ENCODE results near the gene HHIPL2. TPM values are rescaled to one million over a fixed set of nuclear protein-coding genes. Genes with fewer than 3 reads are reported as not detected.
"Not testable (repeated sequence)": the region's sequence is repeated elsewhere in the genome, so short reads cannot be mapped to it uniquely, and the experiment has no call there.

The HHIPL2 gene
- total RNA-seq, 1 experiment from 2014 or later: 3.1 TPM

DNA sequence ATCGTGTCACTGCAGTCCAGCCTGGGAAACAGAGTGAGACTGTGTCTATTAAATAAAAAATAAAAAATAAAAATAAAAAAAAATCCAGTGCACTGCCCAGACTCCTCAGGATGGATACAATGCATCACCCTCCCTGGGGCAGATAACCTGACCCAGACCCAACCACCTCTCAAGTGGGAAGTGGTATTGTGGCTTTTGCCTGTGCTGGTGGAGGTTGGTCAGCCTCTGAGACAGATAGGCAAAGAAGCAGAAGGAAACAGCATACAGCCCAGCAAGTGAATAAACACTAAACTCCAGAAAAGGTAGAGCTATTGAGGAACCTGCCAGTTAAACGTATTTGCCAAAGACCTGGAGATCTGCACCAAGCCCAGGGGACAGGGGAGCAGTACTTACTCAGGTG, 22.0 kb downstream of the HHIPL2 start:
- Histone ChIP-seq H3K4me3 (no peak overlapping the region), H3K9me3 (replicated peaks) (no peaks in the 10 kb centered on the region), H3K27ac (no peak overlapping the region), H3K27me3 (replicated peaks) (no peaks in the 10 kb centered on the region), H3K4me1 (replicated peaks) (no peaks in the 10 kb centered on the region), H3K36me3 (no peaks in the 10 kb centered on the region)
- DNase-seq (ENCODE audit: low read depth in 1 of 2, low spot score in 2 of 2): no peak

DNA sequence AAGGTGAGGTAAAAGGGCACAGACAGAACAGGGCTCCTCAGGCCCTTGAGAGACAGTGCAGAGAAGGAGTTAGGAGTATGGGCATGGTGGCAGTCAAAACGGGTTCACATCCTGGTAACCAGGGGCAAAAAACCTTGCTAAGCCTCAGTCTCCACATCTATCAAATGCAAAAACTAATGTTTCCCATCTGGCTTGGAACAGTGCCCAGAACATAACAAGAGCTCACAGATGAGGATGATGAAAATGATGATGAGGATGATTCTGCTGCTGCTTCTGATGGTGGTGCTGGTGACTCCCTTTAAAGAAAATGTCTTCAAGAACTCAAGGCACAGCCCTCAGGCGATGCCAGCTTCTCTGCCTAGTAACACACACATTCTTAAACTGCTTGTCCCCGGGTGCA, 24.1 kb downstream of the HHIPL2 start:
- no peaks in the 10 kb centered on the region for H3K4me1 ChIP-seq (replicated peaks)
- H3K27me3 ChIP-seq (replicated peaks): no peaks in the 10 kb centered on the region
- H3K4me3 ChIP-seq: no peak overlapping the region
- H3K36me3 ChIP-seq: no peaks in the 10 kb centered on the region
- no peak for DNase-seq (ENCODE audit: low read depth in 1 of 2, low spot score in 2 of 2)
- no peaks in the 10 kb centered on the region for H3K9me3 ChIP-seq (replicated peaks)
- no peak overlapping the region for H3K27ac ChIP-seq

DNA sequence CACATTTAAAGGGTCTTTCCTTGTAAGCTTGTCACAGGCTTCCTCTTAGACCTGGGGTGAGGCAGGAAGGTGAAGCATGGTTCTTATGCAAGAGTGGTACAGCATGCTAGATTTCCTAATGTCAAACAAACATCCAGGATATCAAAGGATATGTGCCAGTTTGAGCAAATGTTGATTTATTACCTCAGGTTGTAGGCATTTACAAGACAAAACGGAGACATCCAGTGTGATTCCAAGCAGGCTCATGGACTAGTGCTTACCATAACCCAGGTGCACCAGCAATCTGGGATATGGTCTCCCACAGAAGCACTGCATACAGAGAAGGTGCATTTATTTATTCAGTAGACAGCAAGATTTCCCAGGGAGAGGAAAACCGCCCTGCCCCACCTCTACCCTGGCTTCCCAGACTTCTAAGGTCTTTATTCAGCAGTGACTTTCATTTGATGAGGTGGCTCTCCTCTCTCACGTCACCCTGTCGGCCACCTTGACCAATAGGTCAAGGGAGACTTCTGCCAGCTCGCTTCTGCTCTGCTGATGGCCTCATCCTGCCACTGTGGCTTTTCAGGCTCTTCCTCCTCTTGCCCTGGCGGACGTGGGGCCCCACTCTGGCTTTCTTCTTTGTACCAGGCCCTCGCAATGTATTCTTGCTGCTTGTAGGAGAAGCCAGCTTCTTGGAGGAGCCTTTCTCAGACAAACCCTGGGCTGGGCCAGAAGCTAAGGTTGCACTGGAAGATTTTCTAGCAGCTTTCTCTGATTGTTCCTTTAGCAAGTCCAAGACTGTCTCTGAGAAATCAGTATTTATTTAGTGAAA, 25.6 kb downstream of the HHIPL2 start:
- H3K36me3 ChIP-seq: no peaks in the 10 kb centered on the region
- H3K27ac ChIP-seq: no peak overlapping the region
- no peaks in the 10 kb centered on the region for H3K27me3 ChIP-seq (replicated peaks)
- H3K4me1 ChIP-seq (replicated peaks): no peaks in the 10 kb centered on the region
- H3K9me3 ChIP-seq (replicated peaks): no peaks in the 10 kb centered on the region
- H3K4me3 ChIP-seq: no peak overlapping the region
- no peak for DNase-seq (ENCODE audit: low read depth in 1 of 2, low spot score in 2 of 2)

DNA sequence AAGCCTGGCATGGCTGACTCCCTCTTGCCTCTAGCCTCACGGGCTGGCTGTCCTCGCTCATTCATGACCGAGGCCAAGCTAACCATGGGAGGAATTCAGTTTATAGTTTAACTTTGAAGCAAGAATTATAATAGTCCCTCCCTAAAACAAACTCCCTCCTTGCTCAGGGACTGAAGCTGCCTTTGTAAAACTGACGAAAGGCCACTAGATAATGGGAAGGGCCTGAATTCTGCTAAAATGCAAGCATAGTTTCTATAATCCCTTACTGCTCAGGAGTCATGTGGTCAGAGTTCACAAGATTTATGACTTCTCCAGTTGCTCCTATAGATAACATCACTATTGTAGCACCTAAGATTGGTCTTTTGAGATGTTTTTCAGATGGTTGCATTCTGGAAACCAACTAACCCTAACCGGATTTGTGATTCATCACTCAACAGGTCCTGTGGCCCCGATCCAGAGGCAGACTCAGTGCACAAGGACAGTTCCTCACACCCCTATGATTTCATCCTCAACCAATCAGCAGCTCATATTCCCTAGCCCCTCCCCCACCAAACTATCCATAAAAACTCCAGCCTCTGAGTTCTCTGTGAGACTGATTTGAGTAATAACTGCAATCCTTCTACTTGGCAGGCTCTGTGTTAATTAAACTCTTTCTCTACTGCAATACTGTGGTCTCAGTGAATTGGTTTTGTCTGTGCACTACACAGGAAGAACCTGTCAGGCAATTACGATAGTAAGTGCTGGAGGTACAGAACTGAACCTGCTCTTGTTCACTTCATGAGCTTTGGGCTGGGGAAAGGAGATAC, 26.4 kb downstream of the HHIPL2 start:
- H3K27ac ChIP-seq: no peak overlapping the region
- DNase-seq (ENCODE audit: low read depth in 1 of 2, low spot score in 2 of 2): no peak
- H3K9me3 ChIP-seq (replicated peaks): no peaks in the 10 kb centered on the region
- no peaks in the 10 kb centered on the region for H3K4me1 ChIP-seq (replicated peaks)
- no peaks in the 10 kb centered on the region for H3K27me3 ChIP-seq (replicated peaks)
- no peaks in the 10 kb centered on the region for H3K36me3 ChIP-seq
- H3K4me3 ChIP-seq: no peak overlapping the region

DNA sequence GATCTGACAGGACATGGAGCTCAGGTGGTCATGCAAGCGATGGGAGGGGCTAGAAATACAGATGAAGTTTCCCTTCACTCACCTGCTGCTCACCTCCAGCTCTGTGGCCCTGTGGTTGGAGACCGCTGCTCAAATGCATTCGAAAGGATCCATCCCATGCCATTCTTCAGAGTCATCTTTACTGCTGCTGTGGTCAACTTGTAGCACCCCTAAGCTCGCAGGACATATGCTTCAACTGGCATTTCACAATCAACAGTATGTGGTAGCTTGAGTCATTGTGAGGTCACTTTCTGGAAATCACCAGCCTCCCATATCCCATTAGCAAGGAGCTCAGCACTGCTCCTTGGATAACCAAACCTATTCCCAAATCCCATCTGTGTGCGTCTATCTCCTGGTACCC, 58.4 kb downstream of the HHIPL2 start:
- H3K4me1 ChIP-seq (replicated peaks); H3K27ac ChIP-seq; DNase-seq (ENCODE audit: low read depth in 1 of 2, low spot score in 2 of 2); H3K27me3 ChIP-seq (replicated peaks); H3K9me3 ChIP-seq (replicated peaks); H3K4me3 ChIP-seq; H3K36me3 ChIP-seq: not testable (repeated sequence)

DNA sequence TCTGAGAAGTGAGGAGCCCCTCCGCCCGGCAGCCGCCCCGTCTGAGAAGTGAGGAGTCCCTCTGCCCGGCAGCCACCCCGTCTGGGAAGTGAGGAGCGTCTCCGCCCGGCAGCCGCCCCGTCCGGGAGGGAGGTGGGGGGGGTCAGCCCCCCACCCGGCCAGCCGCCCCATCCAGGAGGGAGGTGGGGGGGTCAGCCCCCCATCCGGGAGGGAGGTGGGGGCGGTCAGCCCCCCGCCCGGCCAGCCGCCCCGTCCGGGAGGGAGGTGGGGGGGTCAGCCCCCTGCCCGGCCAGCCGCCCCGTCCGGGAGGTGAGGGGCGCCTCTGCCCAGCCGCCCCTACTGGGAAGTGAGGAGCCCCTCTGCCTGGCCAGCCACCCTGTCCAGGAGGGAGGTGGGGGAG, 60.1 kb downstream of the HHIPL2 start:
- not testable (repeated sequence) for H3K27me3 ChIP-seq (replicated peaks); H3K36me3 ChIP-seq; DNase-seq (ENCODE audit: low read depth in 1 of 2, low spot score in 2 of 2)

DNA sequence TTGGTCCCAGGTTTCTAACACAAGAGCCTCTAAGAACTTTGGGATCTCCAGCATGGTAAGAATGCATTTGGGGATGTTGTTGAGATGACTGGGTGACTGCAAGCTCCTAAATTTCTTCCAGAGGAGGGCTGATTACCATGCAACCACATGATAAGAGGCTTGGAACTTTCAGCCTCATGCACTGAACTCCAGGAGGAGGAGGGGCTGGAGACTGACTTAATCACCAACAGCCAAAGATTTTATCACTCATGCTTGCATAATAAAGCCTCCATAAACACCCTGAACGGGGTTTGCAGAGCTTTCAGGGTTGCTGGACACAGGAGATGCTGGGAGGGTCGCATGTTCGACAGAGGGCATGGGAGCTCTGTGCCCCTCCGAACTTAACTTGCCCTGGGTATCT, 63.9 kb downstream of the HHIPL2 start:
- not testable (repeated sequence) for H3K4me1 ChIP-seq (replicated peaks); DNase-seq (ENCODE audit: low read depth in 1 of 2, low spot score in 2 of 2)

More for the DNA sequence above, 60.1 kb downstream of the HHIPL2 start:
- H3K4me1 ChIP-seq (replicated peaks); H3K4me3 ChIP-seq; H3K27ac ChIP-seq; H3K9me3 ChIP-seq (replicated peaks): not testable (repeated sequence)

DNA sequence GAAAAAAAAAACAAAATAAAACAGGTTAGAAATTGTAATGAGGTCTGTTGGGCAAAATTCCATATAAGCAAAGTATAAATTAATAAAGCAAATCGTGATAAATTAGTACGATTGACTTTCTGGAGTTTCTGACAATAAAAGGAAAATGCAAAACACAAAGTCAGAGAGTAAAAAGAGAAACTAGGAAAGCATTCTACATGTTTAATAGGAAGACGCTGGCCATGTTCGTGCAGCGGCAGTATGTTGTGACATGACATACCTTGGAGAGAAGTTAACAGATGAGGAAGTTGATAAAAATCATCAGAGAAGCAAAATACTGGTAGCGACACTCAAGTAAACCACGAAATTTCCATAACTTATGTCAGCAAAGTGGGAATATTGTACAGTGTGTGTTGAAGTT, 68.3 kb downstream of the HHIPL2 start:
- H3K27me3 ChIP-seq (replicated peaks); H3K4me1 ChIP-seq (replicated peaks); H3K9me3 ChIP-seq (replicated peaks); H3K27ac ChIP-seq; H3K4me3 ChIP-seq; H3K36me3 ChIP-seq; DNase-seq (ENCODE audit: low read depth in 1 of 2, low spot score in 2 of 2): not testable (repeated sequence)

More for the DNA sequence above, 63.9 kb downstream of the HHIPL2 start:
- not testable (repeated sequence) for H3K27ac ChIP-seq; H3K36me3 ChIP-seq; H3K4me3 ChIP-seq; H3K9me3 ChIP-seq (replicated peaks); H3K27me3 ChIP-seq (replicated peaks)

DNA sequence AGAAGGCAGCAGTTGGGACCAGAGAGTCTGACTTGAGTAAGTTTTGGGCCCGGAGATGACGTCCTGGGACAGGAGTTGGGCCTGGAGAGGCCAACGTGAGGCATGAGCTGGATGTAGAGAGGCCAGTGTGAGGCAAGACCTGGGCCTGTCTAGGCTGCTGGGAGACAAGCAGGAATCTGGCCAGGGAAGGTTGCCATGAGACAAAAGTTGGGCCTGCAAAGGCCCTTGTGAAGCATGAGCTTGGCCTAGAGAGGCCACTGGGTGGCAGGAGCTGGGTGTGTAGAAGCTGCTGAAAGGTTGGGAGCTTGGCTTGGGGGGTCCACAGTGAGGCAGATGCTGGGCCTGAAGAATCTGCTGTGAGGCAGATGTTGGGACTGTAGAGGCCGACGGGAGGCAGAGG, 71.5 kb downstream of the HHIPL2 start:
- not testable (repeated sequence) for H3K27ac ChIP-seq; H3K4me1 ChIP-seq (replicated peaks); DNase-seq (ENCODE audit: low read depth in 1 of 2, low spot score in 2 of 2); H3K36me3 ChIP-seq; H3K27me3 ChIP-seq (replicated peaks); H3K4me3 ChIP-seq; H3K9me3 ChIP-seq (replicated peaks)

DNA sequence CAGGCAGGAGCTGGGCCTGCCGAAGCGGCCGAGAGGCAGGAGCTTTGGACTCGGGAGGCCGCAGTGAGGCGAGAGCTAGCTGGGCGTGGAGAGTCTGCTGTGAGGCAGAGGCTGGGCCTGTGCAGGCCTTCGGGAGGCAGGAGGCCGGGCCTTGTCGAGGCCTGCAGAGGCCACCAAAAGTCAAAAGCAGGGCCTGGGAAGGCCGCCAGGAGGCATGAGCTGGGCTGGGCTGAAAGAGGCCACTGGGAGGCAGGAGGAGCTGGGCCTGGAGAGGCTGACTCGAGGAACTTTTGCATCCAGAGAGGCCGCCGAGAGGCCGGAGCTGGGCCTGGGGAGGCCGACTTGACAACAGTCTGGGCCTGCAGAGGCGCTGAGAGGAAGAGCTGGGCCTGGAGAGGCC, 74.2 kb downstream of the HHIPL2 start:
- not testable (repeated sequence) for H3K4me1 ChIP-seq (replicated peaks); H3K27me3 ChIP-seq (replicated peaks); H3K9me3 ChIP-seq (replicated peaks); H3K27ac ChIP-seq; H3K4me3 ChIP-seq; H3K36me3 ChIP-seq
- DNase-seq (ENCODE audit: low read depth in 1 of 2, low spot score in 2 of 2): peak; percentile 0 to 30

DNA sequence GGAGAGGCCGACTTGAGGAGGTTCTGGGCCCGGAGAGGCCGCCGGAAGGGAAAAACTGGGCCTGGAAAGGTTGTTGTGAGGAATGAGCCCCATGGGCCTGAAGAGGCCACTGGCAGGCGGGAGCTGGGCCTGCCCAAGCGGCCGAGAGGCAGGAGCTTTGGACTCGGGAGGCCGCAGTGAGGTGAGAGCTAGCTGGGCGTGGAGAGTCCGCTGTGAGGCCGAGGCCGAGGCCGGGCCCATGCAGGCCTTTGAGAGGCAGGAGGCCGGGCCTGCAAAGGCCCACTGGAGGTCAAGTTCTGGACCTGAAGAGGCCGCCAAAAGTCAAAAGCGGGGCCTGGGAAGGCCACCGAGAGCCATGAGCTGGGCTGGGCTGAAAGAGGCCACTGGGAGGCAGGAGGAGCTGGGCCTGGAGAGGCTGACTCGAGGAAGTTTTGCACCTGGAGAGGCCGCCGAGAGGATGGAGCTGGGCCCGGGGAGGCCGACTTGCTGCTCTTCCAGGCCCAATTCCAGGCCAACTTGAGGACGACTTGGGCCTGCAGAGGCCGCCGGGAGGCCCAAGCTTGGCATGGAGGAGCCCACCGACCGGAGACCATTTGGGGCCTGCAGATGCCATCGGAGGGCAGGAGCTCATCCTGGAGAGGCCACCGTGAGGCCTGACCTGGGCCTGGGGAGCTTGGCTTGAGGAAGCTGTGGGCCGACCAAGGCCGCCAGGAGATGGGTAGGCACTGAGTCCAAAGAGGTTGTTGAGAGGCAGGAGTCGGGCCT, 74.9 kb downstream of the HHIPL2 start:
- H3K9me3 ChIP-seq (replicated peaks); H3K4me1 ChIP-seq (replicated peaks); DNase-seq (ENCODE audit: low read depth in 1 of 2, low spot score in 2 of 2); H3K4me3 ChIP-seq; H3K36me3 ChIP-seq; H3K27ac ChIP-seq; H3K27me3 ChIP-seq (replicated peaks): not testable (repeated sequence)

All from SJSA1 (cell line).